BLaER1 treated with 17β-estradiol and CSF1 and Interleukin-3, amounts not matched to agents 10 nM and 100 nM (cell line): Measurements from ENCODE around the gene MAP2.

Source experiments
- H3K27ac ChIP-seq, 11 experiments: shearing (Covaris generic); formaldehyde crosslinking; 2 replicates each; pipeline ENCODE4 v1.8.1; 2022
- H3K27me3 ChIP-seq, 11 experiments: shearing (Covaris generic); formaldehyde crosslinking; 2 replicates each; pipeline ENCODE4 v1.8.1; 2022
- H3K36me3 ChIP-seq, 11 experiments: shearing (Covaris generic); formaldehyde crosslinking; 2 replicates each; pipeline ENCODE4 v1.8.1; 2022
- H3K4me1 ChIP-seq, 10 experiments: shearing (Covaris generic); formaldehyde crosslinking; 2 replicates each; pipeline ENCODE4 v1.8.1; 2022
- H3K4me2 ChIP-seq, 11 experiments: shearing (Covaris generic); formaldehyde crosslinking; 2 replicates each; pipeline ENCODE4 v1.8.1; 2022
- H3K4me3 ChIP-seq, 10 experiments: shearing (Covaris generic); formaldehyde crosslinking; 2 replicates each; pipeline ENCODE4 v1.8.1; 2022
- H3K9ac ChIP-seq, 11 experiments: shearing (Covaris generic); formaldehyde crosslinking; 2 replicates each; pipeline ENCODE4 v1.8.1; 2022
- H3K9me3 ChIP-seq, 11 experiments: shearing (Covaris generic); formaldehyde crosslinking; replicated peaks in 1 of 11; 2 replicates each; pipeline ENCODE4 v1.8.1; 2022
- H4K20me1 ChIP-seq, 11 experiments: shearing (Covaris generic); formaldehyde crosslinking; 2 replicates each; pipeline ENCODE4 v1.8.1; 2022
- Cebpa-rat ChIP-seq, 11 experiments: shearing (Covaris generic); IDR thresholded peaks; 2 replicates each; pipeline ENCODE4 v1.8.1; 2022

The MAP2 gene

DNA sequence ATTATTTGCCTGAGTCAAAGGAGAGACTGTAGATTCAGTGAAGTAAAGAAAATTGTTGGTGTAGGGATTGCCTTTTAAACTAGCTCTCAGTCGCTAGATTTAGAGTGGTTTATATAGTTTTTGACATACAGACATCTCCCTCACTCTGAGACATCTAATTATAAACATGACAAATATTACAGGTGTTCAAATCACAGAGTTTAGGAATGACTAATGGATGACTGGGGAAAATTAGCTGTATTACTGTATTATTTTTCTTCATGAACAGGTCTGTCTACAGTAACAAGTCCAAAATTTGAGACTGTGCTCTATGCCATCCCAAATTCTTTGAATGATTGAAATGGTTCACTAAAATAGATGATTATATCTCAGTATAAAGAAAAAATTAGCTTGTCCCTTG lies 40.0 kb downstream of the MAP2 start:
- H3K9ac ChIP-seq = no peak overlapping the region
- H3K27me3 ChIP-seq = no peaks in the 10 kb centered on the region
- peak overlapping the region in 1 of 11 experiments; percentile 18; a peak in 2 of 22 replicates for H3K27ac ChIP-seq
- H3K36me3 ChIP-seq = no peaks in the 10 kb centered on the region
- TF ChIP-seq Cebpa-rat (IDR thresholded peaks at IDR 0.05) = no peak
- no peaks in the 10 kb centered on the region for H4K20me1 ChIP-seq
- H3K4me1 ChIP-seq = peaks cover 0 to 14% (median 8%) of the 10 kb centered on the region in 10 experiments; a peak in 9 of 20 replicates
- no peak overlapping the region for H3K4me3 ChIP-seq
- H3K4me2 ChIP-seq = peak overlapping the region in 6 of 11 experiments; percentile 6 to 58 (median 21); a peak in 7 of 22 replicates
- H3K9me3 ChIP-seq = no peaks in the 10 kb centered on the region; a peak in 1 of 22 replicates

- H3K4me1 ChIP-seq = peaks cover 15 to 27% (median 19%) of the 10 kb centered on the region in 10 experiments
Observed at GRCh38 chr2:209468846-209469245, 45.0 kb downstream of the MAP2 start.

GRCh38 chr2:209469481-209469880 lies 45.6 kb downstream of the MAP2 start:
- Histone ChIP-seq H3K9me3 (no peaks in the 10 kb centered on the region; a peak in 1 of 22 replicates), H3K4me3 (no peak overlapping the region), H3K4me2 (no peak overlapping the region), H3K36me3 (no peaks in the 10 kb centered on the region), H3K27ac (no peak overlapping the region), H3K4me1 (peaks cover 19 to 34% (median 25%) of the 10 kb centered on the region in 10 experiments), H3K27me3 (no peaks in the 10 kb centered on the region), H3K9ac (no peak overlapping the region), H4K20me1 (no peaks in the 10 kb centered on the region)
- TF ChIP-seq Cebpa-rat (IDR thresholded peaks at IDR 0.05) = no peak

More at GRCh38 chr2:209468846-209469245, 45.0 kb downstream of the MAP2 start:
- H3K9me3 ChIP-seq = no peaks in the 10 kb centered on the region; a peak in 1 of 22 replicates
- no peak overlapping the region for H3K27ac ChIP-seq
- no peaks in the 10 kb centered on the region for H3K36me3 ChIP-seq
- H3K27me3 ChIP-seq = no peaks in the 10 kb centered on the region
- no peak overlapping the region for H3K4me2 ChIP-seq
- no peaks in the 10 kb centered on the region for H4K20me1 ChIP-seq
- no peak for TF ChIP-seq Cebpa-rat (IDR thresholded peaks at IDR 0.05)
- H3K4me3 ChIP-seq = no peak overlapping the region
- no peak overlapping the region for H3K9ac ChIP-seq

GRCh38 chr2:209470466-209470865 lies 46.6 kb downstream of the MAP2 start:
- H3K27me3 ChIP-seq = no peaks in the 10 kb centered on the region
- TF ChIP-seq Cebpa-rat (IDR thresholded peaks at IDR 0.05) = no peak
- H3K9me3 ChIP-seq = no peaks in the 10 kb centered on the region; a peak in 1 of 22 replicates
- no peaks in the 10 kb centered on the region for H3K36me3 ChIP-seq
- H3K9ac ChIP-seq = no peak overlapping the region
- H3K4me1 ChIP-seq = peaks cover 19 to 39% (median 28%) of the 10 kb centered on the region in 10 experiments
- 0 out of 22 replicates have a peak overlapping the region, but pooled peaks of 1 of the 11 experiments have one; percentile 41 for H3K27ac ChIP-seq
- no peaks in the 10 kb centered on the region for H4K20me1 ChIP-seq
- 0 out of 22 replicates have a peak overlapping the region, but pooled peaks of 1 of the 11 experiments have one; percentile 32 for H3K4me2 ChIP-seq
- no peak overlapping the region for H3K4me3 ChIP-seq

GRCh38 chr2:209471037-209471436 lies 47.2 kb downstream of the MAP2 start:
- Histone ChIP-seq H3K9me3 (no peaks in the 10 kb centered on the region; a peak in 1 of 22 replicates), H3K4me2 (peak overlapping the region in 4 of 11 experiments; percentile 13 to 32 (median 26); a peak in 4 of 22 replicates), H3K27me3 (no peaks in the 10 kb centered on the region), H3K36me3 (no peaks in the 10 kb centered on the region), H3K27ac (peak overlapping the region in 2 of 11 experiments; percentile 29 to 41; a peak in 3 of 22 replicates), H3K4me3 (no peak overlapping the region), H3K9ac (no peak overlapping the region), H4K20me1 (no peaks in the 10 kb centered on the region), H3K4me1 (peaks cover 19 to 39% (median 28%) of the 10 kb centered on the region in 10 experiments)
- no peak for TF ChIP-seq Cebpa-rat (IDR thresholded peaks at IDR 0.05)

- Histone ChIP-seq H3K27ac (peak overlapping the region in 9 of 11 experiments; percentile 51 to 78 (median 68); a peak in 18 of 22 replicates), H3K9me3 (no peaks in the 10 kb centered on the region), H3K9ac (peak overlapping the region in 4 of 11 experiments; percentile 15 to 40 (median 24); a peak in 6 of 22 replicates), H3K4me3 (no peak overlapping the region), H4K20me1 (no peaks in the 10 kb centered on the region), H3K4me1 (peaks cover 19 to 39% (median 28%) of the 10 kb centered on the region in 10 experiments), H3K36me3 (no peaks in the 10 kb centered on the region), H3K4me2 (peak overlapping the region; percentile 9 to 64 (median 43); a peak in 18 of 22 replicates), H3K27me3 (no peaks in the 10 kb centered on the region)
- peak in 1 of 11 experiments; percentile 39; a peak in 1 of 22 replicates for TF ChIP-seq Cebpa-rat (IDR thresholded peaks at IDR 0.05)
Observed at GRCh38 chr2:209472112-209472832, 48.4 kb downstream of the MAP2 start.

DNA sequence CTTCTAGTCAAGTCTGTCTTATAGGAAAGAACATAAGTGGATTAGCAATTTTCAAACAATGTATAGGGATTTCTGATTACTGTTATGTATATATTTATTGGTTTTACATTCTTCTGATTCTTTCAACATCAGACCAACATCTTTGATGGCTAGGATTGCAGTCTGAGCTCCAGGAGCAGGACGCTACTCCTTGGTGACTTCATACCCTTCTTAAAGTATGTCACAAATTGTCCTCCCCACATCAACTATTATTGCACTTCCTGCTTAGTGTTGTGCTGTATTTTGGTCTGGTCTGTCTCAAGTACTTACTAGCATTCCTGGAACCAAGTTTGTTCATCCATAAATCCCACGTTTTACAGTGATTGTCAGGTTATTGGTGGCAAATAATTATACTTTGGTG lies 49.0 kb downstream of the MAP2 start:
- Histone ChIP-seq H3K9ac (peak overlapping the region in 2 of 11 experiments; percentile 40 to 48; a peak in 4 of 22 replicates), H3K36me3 (no peaks in the 10 kb centered on the region), H3K4me3 (no peak overlapping the region), H3K27me3 (no peaks in the 10 kb centered on the region), H4K20me1 (no peaks in the 10 kb centered on the region), H3K4me1 (peaks cover 19 to 39% (median 28%) of the 10 kb centered on the region in 10 experiments), H3K9me3 (no peaks in the 10 kb centered on the region), H3K27ac (peak overlapping the region in 9 of 11 experiments; percentile 48 to 78 (median 61); a peak in 18 of 22 replicates), H3K4me2 (peak overlapping the region; percentile 9 to 64 (median 43); a peak in 18 of 22 replicates)
- 0 out of 22 replicates have a peak, but pooled peaks of 1 of the 11 experiments have one; percentile 5 for TF ChIP-seq Cebpa-rat (IDR thresholded peaks at IDR 0.05)

DNA sequence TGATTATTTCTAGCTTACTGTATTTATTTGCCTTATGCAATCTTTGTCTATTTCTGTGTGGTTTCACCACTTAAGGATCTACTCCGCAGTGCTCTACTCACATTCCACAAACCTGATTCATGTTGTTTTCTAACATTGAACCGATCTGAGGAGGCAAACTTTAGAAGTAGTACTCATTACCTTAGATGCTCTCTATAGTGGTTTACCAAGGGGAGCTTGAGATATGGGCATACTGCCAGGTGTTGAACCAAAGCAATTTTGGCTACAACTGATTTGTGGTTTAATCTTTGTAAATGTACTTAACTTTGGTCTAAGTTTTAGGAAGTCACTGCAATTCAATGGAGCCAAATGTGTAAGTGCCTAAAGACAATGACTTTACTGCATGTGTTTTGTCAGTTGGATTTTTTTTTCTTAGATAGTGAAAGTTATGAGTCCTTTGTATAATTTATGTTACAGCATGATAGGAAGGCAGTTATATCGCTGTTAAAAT lies 50.1 kb downstream of the MAP2 start:
- peak overlapping the region in 9 of 11 experiments; percentile 0 to 78 (median 51); a peak in 14 of 22 replicates for H3K27ac ChIP-seq
- no peak overlapping the region for H3K4me3 ChIP-seq
- TF ChIP-seq Cebpa-rat (IDR thresholded peaks at IDR 0.05) = no peak
- peaks cover 19 to 39% (median 28%) of the 10 kb centered on the region in 10 experiments for H3K4me1 ChIP-seq
- H3K9me3 ChIP-seq = no peaks in the 10 kb centered on the region
- no peaks in the 10 kb centered on the region for H3K36me3 ChIP-seq
- H3K27me3 ChIP-seq = no peaks in the 10 kb centered on the region
- no peak overlapping the region; a peak in 1 of 22 replicates for H3K9ac ChIP-seq
- no peaks in the 10 kb centered on the region for H4K20me1 ChIP-seq
- peak overlapping the region; percentile 14 to 58 (median 49); a peak in 18 of 22 replicates for H3K4me2 ChIP-seq

DNA sequence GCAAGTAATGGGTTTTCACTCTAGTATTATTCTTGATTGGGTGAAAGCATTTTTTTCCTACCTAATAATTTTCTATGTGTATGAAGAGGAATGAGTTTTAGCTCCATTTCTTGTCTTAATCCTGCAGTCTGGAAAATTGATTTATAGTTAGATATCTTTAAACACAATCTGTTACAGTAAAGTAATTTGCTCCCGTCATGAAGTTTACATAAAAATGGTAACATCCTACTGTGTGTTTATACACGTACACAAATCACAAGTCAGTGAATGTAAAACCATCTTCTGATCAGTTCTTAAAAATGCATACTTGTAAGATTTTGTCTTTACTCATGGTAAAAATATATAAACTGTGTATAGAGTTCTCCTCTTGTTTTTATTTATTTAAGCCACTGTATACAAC lies 51.1 kb downstream of the MAP2 start:
- Histone ChIP-seq H3K9ac (no peak overlapping the region), H3K9me3 (no peaks in the 10 kb centered on the region), H3K27ac (peak overlapping the region in 2 of 11 experiments; percentile 68 to 78; a peak in 2 of 22 replicates), H3K36me3 (no peaks in the 10 kb centered on the region), H4K20me1 (no peaks in the 10 kb centered on the region), H3K4me3 (no peak overlapping the region), H3K4me1 (peaks cover 19 to 39% (median 28%) of the 10 kb centered on the region in 10 experiments), H3K27me3 (no peaks in the 10 kb centered on the region), H3K4me2 (peak overlapping the region in 1 of 11 experiments; percentile 40; a peak in 2 of 22 replicates)
- TF ChIP-seq Cebpa-rat (IDR thresholded peaks at IDR 0.05) = no peak
